Measurements from ENCODE around the gene LYRM9.

The LYRM9 gene

DNA sequence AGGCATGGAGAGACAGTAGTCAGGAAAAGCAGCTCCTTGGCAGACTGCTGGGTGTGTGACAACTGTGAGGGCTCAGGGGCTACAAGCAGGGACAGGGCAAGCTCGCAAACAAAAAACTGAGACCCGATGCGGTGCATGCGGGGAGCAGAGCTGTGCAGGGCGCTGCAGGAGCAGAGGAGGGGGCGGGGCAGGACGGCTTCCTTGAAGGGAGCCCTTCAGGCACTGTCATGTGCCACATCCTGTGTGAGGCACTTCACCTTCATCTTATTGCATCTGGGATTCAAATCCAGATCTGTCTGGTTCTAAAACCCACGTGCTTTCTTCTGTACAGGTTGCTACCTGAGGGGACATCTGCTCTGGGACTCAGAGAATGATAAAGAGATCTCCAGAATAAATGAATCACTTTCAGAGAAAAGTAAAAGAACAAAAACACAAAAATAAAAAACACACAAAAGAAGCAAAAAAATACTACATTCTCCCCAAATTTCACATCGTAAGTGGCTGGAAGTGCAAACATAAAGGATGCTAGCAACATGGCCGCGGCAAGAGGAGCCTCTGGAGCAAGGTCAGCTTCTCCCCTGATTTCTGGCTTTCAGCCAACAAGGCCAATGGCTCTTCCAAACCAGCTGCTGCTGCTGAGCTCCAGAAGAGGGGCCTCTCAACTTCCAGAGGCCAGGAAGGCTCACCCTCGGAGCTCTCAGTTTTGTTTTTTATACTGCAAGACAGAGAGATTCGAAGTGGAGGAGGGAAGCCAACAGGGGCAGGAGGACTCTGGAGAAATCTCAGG, 14.2 kb downstream of the LYRM9 start:
- TF ChIP-seq, protein P1, sequence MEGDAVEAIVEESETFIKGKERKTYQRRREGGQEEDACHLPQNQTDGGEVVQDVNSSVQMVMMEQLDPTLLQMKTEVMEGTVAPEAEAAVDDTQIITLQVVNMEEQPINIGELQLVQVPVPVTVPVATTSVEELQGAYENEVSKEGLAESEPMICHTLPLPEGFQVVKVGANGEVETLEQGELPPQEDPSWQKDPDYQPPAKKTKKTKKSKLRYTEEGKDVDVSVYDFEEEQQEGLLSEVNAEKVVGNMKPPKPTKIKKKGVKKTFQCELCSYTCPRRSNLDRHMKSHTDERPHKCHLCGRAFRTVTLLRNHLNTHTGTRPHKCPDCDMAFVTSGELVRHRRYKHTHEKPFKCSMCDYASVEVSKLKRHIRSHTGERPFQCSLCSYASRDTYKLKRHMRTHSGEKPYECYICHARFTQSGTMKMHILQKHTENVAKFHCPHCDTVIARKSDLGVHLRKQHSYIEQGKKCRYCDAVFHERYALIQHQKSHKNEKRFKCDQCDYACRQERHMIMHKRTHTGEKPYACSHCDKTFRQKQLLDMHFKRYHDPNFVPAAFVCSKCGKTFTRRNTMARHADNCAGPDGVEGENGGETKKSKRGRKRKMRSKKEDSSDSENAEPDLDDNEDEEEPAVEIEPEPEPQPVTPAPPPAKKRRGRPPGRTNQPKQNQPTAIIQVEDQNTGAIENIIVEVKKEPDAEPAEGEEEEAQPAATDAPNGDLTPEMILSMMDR (IDR thresholded peaks at IDR 0.05; ENCODE audit: insufficient read depth, low read depth, low read length, missing control alignments): no peak
- DNase-seq (ENCODE audit: low read depth): no peak

DNA sequence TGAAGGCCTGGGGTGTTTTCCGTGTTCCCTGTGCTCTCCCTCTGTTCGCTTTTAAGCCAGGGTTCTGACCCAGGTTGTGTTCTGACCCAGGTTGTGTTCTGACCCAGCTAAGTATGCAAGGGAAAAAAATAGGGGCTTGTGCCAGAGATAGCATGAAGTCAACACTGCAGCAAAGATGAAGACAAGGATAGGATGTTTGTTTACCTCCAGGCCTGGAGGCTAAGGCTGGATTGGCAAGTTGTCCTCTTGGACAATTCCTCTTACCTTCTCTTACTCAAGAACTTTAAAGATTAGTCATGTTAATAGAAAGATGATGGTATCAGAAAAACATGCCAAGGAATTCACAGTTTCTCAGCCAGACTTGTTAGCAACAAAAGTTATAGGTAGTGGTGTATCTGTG, 19.4 kb downstream of the LYRM9 start:
- no peak for DNase-seq (ENCODE audit: low read depth)
- TF ChIP-seq, protein P1 (IDR thresholded peaks at IDR 0.05; ENCODE audit: insufficient read depth, low read depth, low read length, missing control alignments): no peak
- H3K4me3 ChIP-seq (ENCODE audit: low read depth, low read length): no peak overlapping the region

More for the DNA sequence above, 14.2 kb downstream of the LYRM9 start:
- H3K4me3 ChIP-seq (ENCODE audit: low read depth, low read length): no peak overlapping the region

- H3K4me3 ChIP-seq (ENCODE audit: low read depth, low read length): no peak overlapping the region
- TF ChIP-seq, protein P1 (IDR thresholded peaks at IDR 0.05; ENCODE audit: insufficient read depth, low read depth, low read length, missing control alignments): no peak
- no peak for DNase-seq (ENCODE audit: low read depth)
These were observed 20.0 kb downstream of the LYRM9 start for GRCh38 chr17:27873211-27873610.

DNA sequence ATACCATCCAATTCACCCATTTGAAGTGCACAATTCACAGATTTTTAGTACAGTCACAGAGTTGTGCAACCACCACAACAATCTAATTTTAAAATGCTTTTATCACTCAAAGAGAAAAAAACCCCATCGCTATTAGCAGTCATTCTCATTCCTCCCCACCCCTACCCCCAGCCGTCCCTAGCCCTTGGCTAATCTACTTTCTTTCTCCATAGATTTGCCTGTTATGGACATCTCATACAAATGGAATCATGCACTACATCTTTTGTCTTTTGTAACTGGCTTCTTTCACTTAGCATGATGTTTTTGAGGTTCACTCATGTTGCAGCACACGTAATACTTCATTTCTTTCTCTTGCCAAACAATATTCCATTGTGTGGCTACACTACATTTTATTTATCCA, 20.4 kb downstream of the LYRM9 start:
- TF ChIP-seq, protein P1 (IDR thresholded peaks at IDR 0.05; ENCODE audit: insufficient read depth, low read depth, low read length, missing control alignments): no peak
- no peak for DNase-seq (ENCODE audit: low read depth)
- H3K4me3 ChIP-seq (ENCODE audit: low read depth, low read length): no peak overlapping the region

DNA sequence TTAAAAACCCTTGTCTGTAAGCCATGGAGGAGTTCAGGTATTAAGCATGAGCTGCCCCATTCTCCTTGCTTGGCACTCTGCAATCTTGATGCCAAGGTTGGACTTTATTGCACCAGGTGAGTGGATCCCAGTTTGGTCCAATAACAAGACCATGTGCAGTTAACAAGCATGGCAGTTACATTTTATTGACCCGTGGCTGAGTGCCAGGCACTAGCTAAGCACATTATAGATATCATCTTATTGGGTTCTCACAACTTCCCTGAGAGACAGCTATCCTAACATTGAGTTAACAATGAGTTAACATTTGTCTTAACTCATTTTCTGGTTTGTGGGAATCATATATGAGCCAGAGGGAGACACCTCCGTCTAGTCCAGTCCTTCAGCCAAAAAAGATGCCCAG, 21.8 kb downstream of the LYRM9 start:
- no peak for DNase-seq (ENCODE audit: low read depth)
- TF ChIP-seq, protein P1 (IDR thresholded peaks at IDR 0.05; ENCODE audit: insufficient read depth, low read depth, low read length, missing control alignments): no peak

DNA sequence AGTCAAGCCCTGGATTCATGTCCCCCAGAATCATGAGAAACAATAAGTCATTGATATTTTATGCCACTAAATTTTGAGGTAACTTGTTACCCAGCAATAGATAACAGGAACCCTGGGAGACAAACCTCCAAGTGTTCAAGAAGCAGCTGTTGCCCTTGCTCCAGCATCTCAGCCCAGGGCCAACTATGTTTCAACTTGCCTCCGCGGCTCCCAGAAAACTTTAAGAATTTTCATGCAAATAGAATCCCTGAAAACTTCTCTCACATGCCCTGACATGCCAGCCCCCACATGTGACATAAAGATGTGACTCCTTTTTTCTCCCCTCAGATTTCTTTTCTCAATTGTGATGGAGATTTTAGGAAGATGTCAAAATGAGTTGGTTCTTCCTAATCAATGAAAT, 22.8 kb downstream of the LYRM9 start:
- TF ChIP-seq, protein P1 (IDR thresholded peaks at IDR 0.05; ENCODE audit: insufficient read depth, low read depth, low read length, missing control alignments): no peak
- H3K4me3 ChIP-seq (ENCODE audit: low read depth, low read length): no peak overlapping the region
- DNase-seq (ENCODE audit: low read depth): no peak

More for the DNA sequence above, 21.8 kb downstream of the LYRM9 start:
- no peak overlapping the region for H3K4me3 ChIP-seq (ENCODE audit: low read depth, low read length)

DNA sequence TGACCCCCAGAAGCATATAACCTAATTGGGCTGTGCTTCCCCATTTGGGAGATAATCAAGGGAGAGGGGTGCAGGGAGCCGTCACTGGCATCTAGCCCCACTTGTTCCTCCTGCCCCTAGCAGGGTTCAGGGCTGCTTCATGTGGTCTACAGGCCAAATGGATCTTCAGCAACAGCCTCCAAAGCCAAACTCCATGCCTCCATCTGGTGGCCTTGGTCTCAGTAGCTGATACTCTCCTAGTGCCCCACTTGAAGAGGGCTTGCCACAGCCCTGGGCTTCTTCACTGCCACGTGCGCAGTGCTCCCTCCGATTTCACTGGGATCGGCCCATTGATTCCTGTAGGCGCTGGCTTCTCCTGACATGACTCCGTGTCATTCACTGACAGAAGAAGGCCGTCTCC, 24.6 kb downstream of the LYRM9 start:
- no peak overlapping the region for H3K4me3 ChIP-seq (ENCODE audit: low read depth, low read length)
- DNase-seq (ENCODE audit: low read depth): no peak
- TF ChIP-seq, protein P1 (IDR thresholded peaks at IDR 0.05; ENCODE audit: insufficient read depth, low read depth, low read length, missing control alignments): peak; percentile 15

Measured in GM12865 (cell line).